Endodermal cell (in vitro differentiated cells): Measurements from ENCODE around the gene MOSMO. TPM values are rescaled to one million over a fixed set of nuclear protein-coding genes. Genes with fewer than 3 reads are reported as not detected.
"Not testable (repeated sequence)": the region's sequence is repeated elsewhere in the genome, so short reads cannot be mapped to it uniquely, and the experiment has no call there.

Experiments used
- DNase-seq: peaks from one replicate; pipeline ENCODE4 v3.0.0-alpha.2; 2017
- H3K27ac ChIP-seq: 2 replicates; pipeline ENCODE4 v1.5.1; 2013; ENCODE audit warnings: mild to moderate bottlenecking, low read depth, low read length, moderate library complexity
- H3K27me3 ChIP-seq: 2 replicates; pipeline ENCODE4 v1.6.1; 2013; ENCODE audit warnings: mild to moderate bottlenecking, low read length, moderate library complexity; ENCODE audit not compliant: insufficient read depth, control insufficient read depth, poor library complexity, severe bottlenecking
- H3K36me3 ChIP-seq: 2 replicates; pipeline ENCODE4 v1.7.0; 2013; ENCODE audit warnings: mild to moderate bottlenecking, low read length, moderate library complexity; ENCODE audit not compliant: control insufficient read depth, insufficient read depth
- H3K4me1 ChIP-seq: one replicate; pipeline ENCODE4 v1.7.0; 2013; ENCODE audit warnings: low read length; ENCODE audit not compliant: control insufficient read depth, insufficient read depth
- H3K4me3 ChIP-seq: 2 replicates; pipeline ENCODE4 v1.5.1; 2013; ENCODE audit warnings: mild to moderate bottlenecking, low read length, moderate library complexity
- H3K9ac ChIP-seq: 2 replicates; pipeline ENCODE4 v1.6.1; 2013; ENCODE audit warnings: mild to moderate bottlenecking, low read length, moderate library complexity; ENCODE audit not compliant: poor library complexity, severe bottlenecking; ENCODE audit errors: extremely low read depth
- H3K9me3 ChIP-seq: 2 replicates; pipeline ENCODE4 v1.6.1; 2013; ENCODE audit warnings: mild to moderate bottlenecking, low read length, moderate library complexity; ENCODE audit not compliant: control insufficient read depth
- H3K27ac Mint-ChIP-seq: 2 replicates; pipeline ENCODE4 v1.8.0; 2020; ENCODE audit warnings: mixed read lengths
- H3K27me3 Mint-ChIP-seq: 2 replicates; pipeline ENCODE4 v1.8.0; 2021; ENCODE audit warnings: mild to moderate bottlenecking, mixed read lengths; ENCODE audit not compliant: insufficient read depth
- H3K36me3 Mint-ChIP-seq: 2 replicates; pipeline ENCODE4 v1.8.0; 2020; ENCODE audit warnings: low read depth, mixed read lengths
- H3K4me1 Mint-ChIP-seq: 2 replicates; pipeline ENCODE4 v1.8.0; 2020; ENCODE audit warnings: mixed read lengths
- H3K4me3 Mint-ChIP-seq: 2 replicates; pipeline ENCODE4 v1.8.0; 2020; ENCODE audit warnings: mild to moderate bottlenecking, moderate library complexity, mixed read lengths
- H3K9me3 Mint-ChIP-seq: 2 replicates; pipeline ENCODE4 v1.8.0; 2020; ENCODE audit warnings: mild to moderate bottlenecking, mixed read lengths
- WGBS, 2 experiments: methylation state at CpG; one replicate each; pipeline versions ENCODE4 v1.1.5 to v1.1.7; 2013; ENCODE audit warnings: missing lambda C conversion rate in 2 of 2, mixed read lengths in 1 of 2; ENCODE audit not compliant: insufficient coverage in 1 of 2, insufficient read length in 1 of 2; 5-methylcytosine and 5-hydroxymethylcytosine counted together
- total RNA-seq, 2 donors: library from RNA; stranded (reverse); fragmentation: NEBNext Ultra II Directional in 1 of 2; extraction: Animal tissue kit (Norgen Biotek cat#: 25700) in 1 of 2; gene quantifications; 2 replicates in 1 of 2; 3 replicates in 1 of 2; pipeline ENCODE4 v1.2.1, GENCODE V29; 2021
- TF ChIP-seq, protein P1 (sequence below): fragments of 200-600 bp; sonication (generic); conservative IDR thresholded peaks from 2 replicates; pipeline ENCODE4 v1.5.0; 2021; ENCODE audit warnings: antibody characterized with exemption, mild to moderate bottlenecking

Gene MOSMO
- total RNA-seq, 2 donors from 2014 or later: 12.6 to 14.7 TPM

DNA sequence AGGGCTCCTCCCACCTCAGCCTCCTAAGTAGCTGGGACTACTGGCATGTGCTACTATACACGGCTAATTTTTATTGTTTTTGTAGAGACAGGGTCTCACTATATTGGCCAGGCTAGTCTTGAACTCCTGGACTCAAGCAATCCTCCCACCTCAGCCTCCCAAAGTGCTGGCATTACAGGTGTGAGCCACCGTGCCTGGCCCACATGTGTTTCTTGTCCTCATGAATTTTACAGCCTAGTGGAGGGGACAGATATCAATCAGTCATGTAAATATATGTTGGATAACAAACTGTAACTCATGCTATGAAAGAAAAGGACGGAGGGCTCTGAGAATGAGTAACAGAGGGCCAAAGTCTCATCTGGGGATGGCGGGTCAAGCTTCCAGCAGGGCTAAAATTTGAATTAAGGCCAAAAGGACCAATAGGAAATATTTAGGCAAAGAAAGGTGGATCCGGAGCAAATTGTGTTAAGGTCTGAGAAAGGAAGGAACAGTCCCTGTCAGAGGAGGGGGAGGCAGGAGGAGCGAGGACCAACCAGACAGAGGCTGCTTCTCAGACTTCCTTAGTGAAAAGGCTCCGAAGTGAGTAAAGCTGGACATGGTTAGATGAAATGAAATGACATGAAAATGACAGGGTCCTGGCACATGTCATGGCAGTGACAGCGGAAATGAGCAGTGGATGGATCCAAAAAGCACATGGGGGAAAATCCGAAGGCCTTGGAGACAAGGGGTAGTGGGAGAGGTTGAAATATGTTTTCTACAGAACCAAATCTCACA is 10.8 kb upstream of the MOSMO start:
- 95% methylated on average over 6 to 8 of the region's 9 CpGs for WGBS, 2 experiments
- no peaks in the 10 kb centered on the region for H3K4me1 Mint-ChIP-seq

DNA sequence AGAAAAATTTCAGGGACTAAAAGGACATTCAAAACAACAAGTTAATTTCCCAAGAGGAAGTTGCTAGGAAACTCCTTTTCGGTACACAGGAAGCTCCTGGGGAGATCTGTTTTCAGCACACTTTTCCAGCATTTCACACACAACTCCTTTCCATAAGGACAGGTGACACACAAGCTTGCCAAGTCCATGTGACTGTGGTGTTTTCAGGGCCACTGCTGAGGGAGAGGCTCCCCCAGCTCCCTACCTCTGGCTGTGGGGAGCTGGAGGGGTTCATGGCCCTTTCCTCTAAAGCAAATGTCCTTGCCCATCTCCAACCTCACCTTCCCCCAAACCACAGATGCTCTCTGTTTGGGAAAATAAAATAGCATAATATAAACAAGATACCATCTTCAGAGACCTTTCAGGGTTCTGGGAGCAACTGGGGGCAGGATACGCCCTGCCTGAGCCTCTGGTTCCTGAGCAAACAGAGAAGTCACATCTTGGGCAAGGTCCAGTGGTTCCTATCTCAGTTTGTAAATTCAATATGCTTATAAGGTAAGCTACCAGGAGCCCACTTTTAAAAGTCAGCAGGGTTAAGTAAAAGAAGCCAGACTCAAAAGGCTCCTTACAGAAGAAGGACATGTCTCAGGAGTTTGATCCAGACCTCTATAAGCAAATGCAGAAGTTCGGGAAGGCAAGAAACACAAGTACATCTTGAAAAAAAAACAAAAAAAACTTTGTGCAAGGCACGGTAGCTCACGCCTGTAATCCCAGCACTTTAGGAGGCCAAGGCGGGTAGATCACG is 10.0 kb upstream of the MOSMO start:
- Mint-ChIP-seq H3K27me3 (peaks cover 2% of the 10 kb centered on the region), H3K4me3 (no peak overlapping the region), H3K36me3 (no peaks in the 10 kb centered on the region), H3K4me1 (no peaks in the 10 kb centered on the region), H3K9me3 (no peaks in the 10 kb centered on the region), H3K27ac (no peak overlapping the region)
- DNase-seq: no peak
- no peak overlapping the region for H3K9ac ChIP-seq
- H3K27me3 ChIP-seq: no peaks in the 10 kb centered on the region
- H3K9me3 ChIP-seq: no peaks in the 10 kb centered on the region
- TF ChIP-seq, protein P1, sequence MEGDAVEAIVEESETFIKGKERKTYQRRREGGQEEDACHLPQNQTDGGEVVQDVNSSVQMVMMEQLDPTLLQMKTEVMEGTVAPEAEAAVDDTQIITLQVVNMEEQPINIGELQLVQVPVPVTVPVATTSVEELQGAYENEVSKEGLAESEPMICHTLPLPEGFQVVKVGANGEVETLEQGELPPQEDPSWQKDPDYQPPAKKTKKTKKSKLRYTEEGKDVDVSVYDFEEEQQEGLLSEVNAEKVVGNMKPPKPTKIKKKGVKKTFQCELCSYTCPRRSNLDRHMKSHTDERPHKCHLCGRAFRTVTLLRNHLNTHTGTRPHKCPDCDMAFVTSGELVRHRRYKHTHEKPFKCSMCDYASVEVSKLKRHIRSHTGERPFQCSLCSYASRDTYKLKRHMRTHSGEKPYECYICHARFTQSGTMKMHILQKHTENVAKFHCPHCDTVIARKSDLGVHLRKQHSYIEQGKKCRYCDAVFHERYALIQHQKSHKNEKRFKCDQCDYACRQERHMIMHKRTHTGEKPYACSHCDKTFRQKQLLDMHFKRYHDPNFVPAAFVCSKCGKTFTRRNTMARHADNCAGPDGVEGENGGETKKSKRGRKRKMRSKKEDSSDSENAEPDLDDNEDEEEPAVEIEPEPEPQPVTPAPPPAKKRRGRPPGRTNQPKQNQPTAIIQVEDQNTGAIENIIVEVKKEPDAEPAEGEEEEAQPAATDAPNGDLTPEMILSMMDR: no peak
- no peak overlapping the region for H3K27ac ChIP-seq
- no peak overlapping the region for H3K4me3 ChIP-seq
- no peaks in the 10 kb centered on the region for H3K4me1 ChIP-seq
- H3K36me3 ChIP-seq: no peaks in the 10 kb centered on the region
- WGBS, 2 experiments: 93% methylated on average over 7 of the region's 7 CpGs

More for the DNA sequence above, 10.8 kb upstream of the MOSMO start:
- no peak for DNase-seq
- H3K27me3 ChIP-seq: no peaks in the 10 kb centered on the region
- TF ChIP-seq, protein P1: no peak
- no peaks in the 10 kb centered on the region for H3K9me3 ChIP-seq
- no peaks in the 10 kb centered on the region for H3K9me3 Mint-ChIP-seq
- no peak overlapping the region for H3K9ac ChIP-seq
- H3K27ac ChIP-seq: no peak overlapping the region
- H3K4me3 Mint-ChIP-seq: no peak overlapping the region
- H3K27ac Mint-ChIP-seq: no peak overlapping the region
- H3K4me1 ChIP-seq: no peaks in the 10 kb centered on the region
- no peaks in the 10 kb centered on the region for H3K27me3 Mint-ChIP-seq
- H3K36me3 Mint-ChIP-seq: no peaks in the 10 kb centered on the region
- H3K36me3 ChIP-seq: no peaks in the 10 kb centered on the region
- H3K4me3 ChIP-seq: no peak overlapping the region

DNA sequence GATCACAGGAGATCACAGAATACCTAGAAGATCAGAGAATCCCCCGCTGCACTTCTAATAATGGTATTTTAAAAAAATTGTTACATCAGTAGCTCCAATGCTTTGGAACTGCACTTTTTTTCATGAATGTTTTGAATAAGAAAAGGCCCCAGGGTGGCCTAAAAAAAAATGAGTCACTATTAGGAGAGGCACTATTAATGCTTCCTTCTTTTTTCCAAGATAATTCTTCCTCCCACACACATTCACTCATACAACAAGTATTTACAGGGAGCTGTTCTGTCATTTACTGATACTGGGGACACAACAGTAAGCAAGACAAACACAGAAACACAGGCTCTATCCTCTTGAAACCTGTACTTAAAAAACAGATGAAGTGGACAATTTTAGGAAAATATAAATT is 6.3 kb upstream of the MOSMO start:
- peaks cover 32% of the 10 kb centered on the region for H3K27me3 Mint-ChIP-seq
- no peaks in the 10 kb centered on the region for H3K4me1 Mint-ChIP-seq
- no peaks in the 10 kb centered on the region for H3K9me3 Mint-ChIP-seq
- no peaks in the 10 kb centered on the region for H3K36me3 ChIP-seq
- no peak overlapping the region for H3K4me3 Mint-ChIP-seq
- no peak overlapping the region for H3K9ac ChIP-seq
- peaks cover 24% of the 10 kb centered on the region for H3K27me3 ChIP-seq
- H3K9me3 ChIP-seq: no peaks in the 10 kb centered on the region
- H3K27ac ChIP-seq: no peak overlapping the region
- no peaks in the 10 kb centered on the region for H3K36me3 Mint-ChIP-seq
- 82 to 88% methylated on average over 1 of the region's 1 CpG for WGBS, 2 experiments
- TF ChIP-seq, protein P1: no peak
- no peak overlapping the region for H3K27ac Mint-ChIP-seq
- H3K4me3 ChIP-seq: no peak overlapping the region
- no peak for DNase-seq
- no peaks in the 10 kb centered on the region for H3K4me1 ChIP-seq

DNA sequence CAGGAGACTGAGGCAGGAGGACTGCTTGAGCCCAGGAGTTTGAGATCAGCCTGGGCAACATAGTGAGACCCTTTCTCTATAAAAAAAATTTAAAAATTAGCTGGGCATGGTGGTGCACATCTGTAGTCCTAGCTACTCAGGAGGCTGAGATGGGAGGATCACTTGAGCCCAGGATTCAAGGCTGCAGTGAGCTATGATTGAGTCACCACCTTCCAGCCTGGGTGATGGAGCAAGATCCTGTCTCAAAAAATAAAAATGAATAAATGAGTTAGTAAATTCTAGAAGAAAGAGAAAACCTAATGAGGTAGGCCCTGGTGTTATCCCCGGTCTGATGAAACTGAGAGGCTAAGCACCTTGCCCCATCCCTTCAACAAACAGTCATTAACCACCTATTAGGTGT is 5.9 kb upstream of the MOSMO start:
- H3K27me3 ChIP-seq: peaks cover 28% of the 10 kb centered on the region
- H3K36me3 ChIP-seq, H3K27ac ChIP-seq, H3K9me3 ChIP-seq, H3K36me3 Mint-ChIP-seq, H3K4me3 ChIP-seq, DNase-seq, H3K4me3 Mint-ChIP-seq, H3K9me3 Mint-ChIP-seq, H3K9ac ChIP-seq, H3K4me1 ChIP-seq, H3K4me1 Mint-ChIP-seq, H3K27ac Mint-ChIP-seq: not testable (repeated sequence)
- 80 to 93% methylated on average over 1 of the region's 1 CpG for WGBS, 2 experiments
- H3K27me3 Mint-ChIP-seq: peaks cover 37% of the 10 kb centered on the region
